Parathyroid adenoma (tissue), 2 donors: ENCODE results near the gene L3MBTL2.

ENCODE experiments used
- H2AFZ ChIP-seq: fragments of 300-600 bp; sonication (generic); one replicate; pipeline ENCODE4 v1.7.0; 2017; ENCODE audit warnings: antibody characterized with exemption, mild to moderate bottlenecking
- H3K27ac ChIP-seq: fragments of 300-600 bp; sonication (generic); one replicate; pipeline ENCODE4 v1.7.0; 2017
- H3K27me3 ChIP-seq: fragments of 300-600 bp; sonication (generic); one replicate; pipeline ENCODE4 v1.7.0; 2017; ENCODE audit warnings: low read length; ENCODE audit not compliant: control insufficient read depth, insufficient read depth
- H3K36me3 ChIP-seq: fragments of 300-600 bp; sonication (generic); one replicate; pipeline ENCODE4 v1.7.0; 2017; ENCODE audit warnings: low read length; ENCODE audit not compliant: control insufficient read depth, insufficient read depth
- H3K4me1 ChIP-seq: fragments of 300-600 bp; sonication (generic); one replicate; pipeline ENCODE4 v1.7.0; 2017; ENCODE audit warnings: control low read depth
- H3K4me2 ChIP-seq: fragments of 300-600 bp; sonication (generic); one replicate; pipeline ENCODE4 v1.7.0; 2017; ENCODE audit warnings: low read length
- H3K4me3 ChIP-seq: fragments of 300-600 bp; sonication (generic); one replicate; pipeline ENCODE4 v1.7.0; 2017; ENCODE audit warnings: low read depth, low read length
- H3K79me2 ChIP-seq: fragments of 300-600 bp; sonication (generic); one replicate; pipeline ENCODE4 v1.7.0; 2017; ENCODE audit warnings: control low read depth
- H3K9ac ChIP-seq: fragments of 300-600 bp; sonication (generic); one replicate; pipeline ENCODE4 v1.7.0; 2017; ENCODE audit warnings: mild to moderate bottlenecking
- H3K9me3 ChIP-seq: fragments of 300-600 bp; sonication (generic); one replicate; pipeline ENCODE4 v1.7.0; 2017; ENCODE audit warnings: low read length; ENCODE audit not compliant: control insufficient read depth
- CTCF ChIP-seq: fragments of 300-600 bp; sonication (generic); IDR thresholded peaks from one replicate; pipeline ENCODE4 v1.7.0; 2017; ENCODE audit warnings: antibody characterized with exemption, mild to moderate bottlenecking
- donor health status: primary hyperparathyroidism.

L3MBTL2 gene

GRCh38 chr22:41262250-41262765, 57.2 kb downstream of the L3MBTL2 start:
- Histone ChIP-seq H3K27ac (no peak overlapping the region), H3K4me2 (no peak overlapping the region), H3K36me3 (no peaks in the 10 kb centered on the region), H3K4me3 (no peak overlapping the region), H3K27me3 (no peaks in the 10 kb centered on the region), H3K4me1 (no peaks in the 10 kb centered on the region), H3K9me3 (no peaks in the 10 kb centered on the region), H2AFZ (no peak overlapping the region), H3K79me2 (no peaks in the 10 kb centered on the region), H3K9ac (no peak overlapping the region)
- TF ChIP-seq CTCF: no peak

- Histone ChIP-seq H3K36me3 (no peaks in the 10 kb centered on the region), H3K27ac (no peak overlapping the region), H3K4me2 (no peak overlapping the region), H2AFZ (no peak overlapping the region), H3K4me3 (no peak overlapping the region), H3K27me3 (no peaks in the 10 kb centered on the region), H3K79me2 (no peaks in the 10 kb centered on the region), H3K9me3 (no peaks in the 10 kb centered on the region), H3K4me1 (no peaks in the 10 kb centered on the region), H3K9ac (no peak overlapping the region)
- no peak for TF ChIP-seq CTCF
These were observed 58.6 kb downstream of the L3MBTL2 start for GRCh38 chr22:41263704-41264103.

- H3K79me2 ChIP-seq: no peaks in the 10 kb centered on the region
- H3K9me3 ChIP-seq: no peaks in the 10 kb centered on the region
- no peaks in the 10 kb centered on the region for H3K27me3 ChIP-seq
- no peak for TF ChIP-seq CTCF
- H3K27ac ChIP-seq: no peak overlapping the region
- H3K4me1 ChIP-seq: no peaks in the 10 kb centered on the region
- no peaks in the 10 kb centered on the region for H3K36me3 ChIP-seq
- no peak overlapping the region for H3K4me3 ChIP-seq
- no peak overlapping the region for H2AFZ ChIP-seq
- no peak overlapping the region for H3K4me2 ChIP-seq
- no peak overlapping the region for H3K9ac ChIP-seq
These were observed 59.4 kb downstream of the L3MBTL2 start for GRCh38 chr22:41264408-41264941.

GRCh38 chr22:41267958-41268357, 62.8 kb downstream of the L3MBTL2 start:
- Histone ChIP-seq H3K27ac (no peak overlapping the region), H3K27me3 (no peaks in the 10 kb centered on the region), H3K4me2 (no peak overlapping the region), H3K9ac (no peak overlapping the region), H3K79me2 (no peaks in the 10 kb centered on the region), H3K9me3 (no peaks in the 10 kb centered on the region), H2AFZ (no peak overlapping the region), H3K4me3 (no peak overlapping the region), H3K36me3 (no peaks in the 10 kb centered on the region), H3K4me1 (no peaks in the 10 kb centered on the region)
- TF ChIP-seq CTCF: no peak

GRCh38 chr22:41271787-41272186, 66.7 kb downstream of the L3MBTL2 start:
- H3K36me3 ChIP-seq: no peaks in the 10 kb centered on the region

More at GRCh38 chr22:41271787-41272186, 66.7 kb downstream of the L3MBTL2 start:
- Histone ChIP-seq H3K4me1 (no peaks in the 10 kb centered on the region), H2AFZ (no peak overlapping the region), H3K9ac (no peak overlapping the region), H3K27ac (no peak overlapping the region), H3K27me3 (no peaks in the 10 kb centered on the region), H3K4me3 (no peak overlapping the region), H3K9me3 (no peaks in the 10 kb centered on the region), H3K79me2 (no peaks in the 10 kb centered on the region), H3K4me2 (no peak overlapping the region)
- TF ChIP-seq CTCF: no peak
